Calu3 (cell line): ENCODE data around the gene KISS1. TPM values are rescaled to one million over a fixed set of nuclear protein-coding genes. Genes with fewer than 3 reads are reported as not detected.

ENCODE experiments used
- BruUV-seq: library from RNA; stranded (reverse); fragments of 400-500 nt; replicated peaks from 2 replicates; lab custom pipeline; 2021; lab: Mats Ljungman, UMichigan
- CTCF ChIA-PET: fragments of 300-600 bp; sonication (Branson Sonifier 250); formaldehyde crosslinking; loops from one replicate; lab custom pipeline; 2022; ENCODE audit warnings: antibody characterized with exemption; lab: Charles Lee
- DNase-seq: peaks from one replicate; pipeline ENCODE4 v3.0.0; 2022
- H3K27ac Mint-ChIP-seq: one replicate; pipeline ENCODE4 v1.8.0; 2022; ENCODE audit warnings: mixed read lengths; ENCODE audit not compliant: unreplicated experiment
- H3K27me3 Mint-ChIP-seq: one replicate; pipeline ENCODE4 v1.8.0; 2022; ENCODE audit warnings: mixed read lengths; ENCODE audit not compliant: unreplicated experiment
- H3K36me3 Mint-ChIP-seq: one replicate; pipeline ENCODE4 v1.8.0; 2022; ENCODE audit warnings: mild to moderate bottlenecking, moderate library complexity, mixed read lengths; ENCODE audit not compliant: insufficient read depth, unreplicated experiment
- H3K4me1 Mint-ChIP-seq: one replicate; pipeline ENCODE4 v1.8.0; 2022; ENCODE audit warnings: mild to moderate bottlenecking, low read depth, mixed read lengths; ENCODE audit not compliant: unreplicated experiment
- H3K4me3 Mint-ChIP-seq: one replicate; pipeline ENCODE4 v1.8.0; 2022; ENCODE audit warnings: mild to moderate bottlenecking, low read depth, moderate library complexity, mixed read lengths; ENCODE audit not compliant: unreplicated experiment
- H3K9me3 Mint-ChIP-seq: one replicate; pipeline ENCODE4 v1.8.0; 2022; ENCODE audit warnings: low read depth, mixed read lengths; ENCODE audit not compliant: unreplicated experiment
- CTCF ChIP-seq: fragments of 200-600 bp; IDR thresholded peaks from one replicate; pipeline ENCODE4 v1.8.0; 2022; ENCODE audit warnings: antibody characterized with exemption; ENCODE audit not compliant: unreplicated experiment
- intact Hi-C: fragments of 100-400 bp; cut with micrococcal nuclease; formaldehyde crosslinking; loops from one replicate; pipeline ENCODE4 v1.10.0; 2022; ENCODE audit not compliant: unreplicated experiment
- total RNA-seq: library from RNA; stranded (reverse); gene quantifications from 2 replicates; pipeline ENCODE4 v1.2.3, GENCODE V29; 2022

Gene KISS1
- total RNA-seq, 1 experiment from 2014 or later: not detected

GRCh38 chr1:204147406-204148383 is 48.6 kb downstream of the KISS1 start:
- H3K4me1 Mint-ChIP-seq: no peaks in the 10 kb centered on the region
- no peak for DNase-seq
- CTCF ChIA-PET: interaction anchor here (0.7 kb wide), 1 partner anchor 37 kb away, joined by 3 read pairs; no protein-coding TSS in a partner anchor
- H3K9me3 Mint-ChIP-seq: no peaks in the 10 kb centered on the region
- no peak overlapping the region for H3K27ac Mint-ChIP-seq
- peaks cover 13% of the 10 kb centered on the region for H3K36me3 Mint-ChIP-seq
- peaks cover 43% of the 10 kb centered on the region for H3K27me3 Mint-ChIP-seq
- intact Hi-C loops: no loop called here
- TF ChIP-seq CTCF: no peak
- H3K4me3 Mint-ChIP-seq: no peak overlapping the region
- no TSS peak for BruUV-seq

GRCh38 chr1:204146965-204147364 is 49.3 kb downstream of the KISS1 start:
- H3K4me1 Mint-ChIP-seq: no peaks in the 10 kb centered on the region
- H3K4me3 Mint-ChIP-seq: no peak overlapping the region
- intact Hi-C loops: no loop called here
- TF ChIP-seq CTCF: no peak
- BruUV-seq: no TSS peak
- H3K36me3 Mint-ChIP-seq: peaks cover 6% of the 10 kb centered on the region
- CTCF ChIA-PET: no interaction called here
- DNase-seq: no peak
- H3K27me3 Mint-ChIP-seq: peaks cover 50% of the 10 kb centered on the region
- H3K9me3 Mint-ChIP-seq: no peaks in the 10 kb centered on the region
- no peak overlapping the region for H3K27ac Mint-ChIP-seq

- H3K9me3 Mint-ChIP-seq: no peaks in the 10 kb centered on the region
- no peak overlapping the region for H3K27ac Mint-ChIP-seq
- H3K4me3 Mint-ChIP-seq: no peak overlapping the region
- no TSS peak for BruUV-seq
- CTCF ChIA-PET: no interaction called here
- no peak for DNase-seq
- no peak for TF ChIP-seq CTCF
- intact Hi-C loops: no loop called here
- peaks cover 57% of the 10 kb centered on the region for H3K27me3 Mint-ChIP-seq
- H3K36me3 Mint-ChIP-seq: peaks cover 6% of the 10 kb centered on the region
- H3K4me1 Mint-ChIP-seq: no peaks in the 10 kb centered on the region
These were observed 50.0 kb downstream of the KISS1 start for GRCh38 chr1:204146309-204146708.

- no peak for TF ChIP-seq CTCF
- H3K36me3 Mint-ChIP-seq: no peaks in the 10 kb centered on the region
- H3K9me3 Mint-ChIP-seq: no peaks in the 10 kb centered on the region
- H3K4me1 Mint-ChIP-seq: no peaks in the 10 kb centered on the region
- DNase-seq: no peak
- peaks cover 68% of the 10 kb centered on the region for H3K27me3 Mint-ChIP-seq
- H3K4me3 Mint-ChIP-seq: no peak overlapping the region
- BruUV-seq: no TSS peak
- intact Hi-C loops: no loop called here
- H3K27ac Mint-ChIP-seq: no peak overlapping the region
- CTCF ChIA-PET: interaction anchor here (0.7 kb wide), 1 partner anchor 226 kb away, joined by 3 read pairs; no protein-coding TSS in a partner anchor
These were observed 51.2 kb downstream of the KISS1 start for GRCh38 chr1:204145033-204145504.
